Transverse colon (tissue), 4 donors: ENCODE data around the gene PROCA1. TPM values are rescaled to one million over a fixed set of nuclear protein-coding genes. Genes with fewer than 3 reads are reported as not detected.

Experiments used
- DNase-seq: peaks from one replicate; pipeline ENCODE4 v3.0.0-alpha.2; 2019
- H3K27ac ChIP-seq, 4 donors: fragments of 200-600 bp; sonication (generic); 2 replicates each; pipeline ENCODE4 v1.5.1; 2016 to 2018; ENCODE audit warnings: inconsistent platforms in 4 of 4
- H3K27me3 ChIP-seq: fragments of 200-600 bp; sonication (generic); 2 replicates; pipeline ENCODE4 v1.5.1; 2017; ENCODE audit warnings: inconsistent platforms
- H3K36me3 ChIP-seq, 4 donors: fragments of 200-600 bp; sonication (generic); 2 replicates each; pipeline ENCODE4 v1.5.1; 2017 to 2019; ENCODE audit warnings: inconsistent platforms in 4 of 4
- H3K4me1 ChIP-seq, 4 donors: fragments of 200-600 bp; sonication (generic); 2 replicates each; pipeline ENCODE4 v1.5.1; 2017 to 2020; ENCODE audit warnings: inconsistent platforms in 4 of 4
- H3K4me3 ChIP-seq, 4 donors: fragments of 200-600 bp; sonication (generic); 1 replicate in 1 of 4; 2 replicates in 3 of 4; pipeline versions ENCODE4 v1.5.1 to v1.6.1; 2017 to 2019; ENCODE audit warnings: inconsistent platforms in 4 of 4
- H3K9me3 ChIP-seq, 2 donors: fragments of 200-600 bp; sonication (generic); 2 replicates each; pipeline ENCODE4 v1.5.1; 2017 to 2019; ENCODE audit warnings: inconsistent platforms in 2 of 2
- CTCF ChIP-seq, 5 experiments: fragments of 200-600 bp in 3 of 5; fragments of 450-650 bp in 2 of 5; sonication (generic) in 3 of 5; IDR thresholded peaks; 1 replicate in 2 of 5; 2 replicates in 3 of 5; pipeline ENCODE4 v1.5.1; 2016 to 2017; ENCODE audit warnings: antibody characterized with exemption in 5 of 5, inconsistent platforms in 3 of 5, mild to moderate bottlenecking in 2 of 5, moderate library complexity in 1 of 5
- EP300 ChIP-seq: sonication (generic); formaldehyde crosslinking; IDR thresholded peaks from one replicate; pipeline ENCODE4 v1.6.1; 2017; ENCODE audit warnings: antibody characterized with exemption, low read depth
- POLR2A ChIP-seq: fragments of 450-650 bp; IDR thresholded peaks from one replicate; pipeline ENCODE4 v1.6.1; 2016; ENCODE audit warnings: antibody characterized with exemption, mild to moderate bottlenecking, moderate library complexity
- POLR2AphosphoS5 ChIP-seq, 3 donors: sonication (generic); formaldehyde crosslinking; IDR thresholded peaks; one replicate each; pipeline ENCODE4 v1.6.1; 2016; ENCODE audit warnings: antibody characterized with exemption in 3 of 3
- WGBS, 2 donors: methylation state at CpG; one replicate each; pipeline ENCODE4 v1.1.5; 2018; ENCODE audit warnings: low coverage in 1 of 2; 5-methylcytosine and 5-hydroxymethylcytosine counted together
- in situ Hi-C, 4 donors: fragments of 200-750 bp; cut with MboI; loops; one replicate each; pipeline versions ENCODE4 v1.15.0 to v1.15.1; 2017; ENCODE audit warnings: low sequenced_read_pairs in 3 of 4, low pct_ligation_motif_present in 1 of 4, low pct_unique_long_range_greater_than_20kb in 1 of 4
- intact Hi-C: fragments of 100-400 bp; cut with DNase I; formaldehyde crosslinking; loops from one replicate; pipeline ENCODE4 v1.15.1; 2023; ENCODE audit warnings: low total_unique reads
- total RNA-seq, 4 donors: library from RNA; depleted of rRNA; stranded (reverse); fragments of >200 nt; gene quantifications; one replicate each; pipeline ENCODE4 v1.1.0, GENCODE V29; 2016

Gene PROCA1
- total RNA-seq, 4 donors from 2014 or later: 0.96 to 2.9 (median 1.4) TPM; not detected in 1

- intact Hi-C loops: loop anchor here (2.0 kb wide), 1 partner anchor 21 kb away; the partner anchor contains the start of gene TLCD1
- Histone ChIP-seq H3K4me3 (no peak overlapping the region), H3K4me1 (peaks cover 17 to 67% (median 57%) of the 10 kb centered on the region in 4 donors)
Measured at GRCh38 chr17:28747801-28748750, 36.4 kb upstream of the PROCA1 start.

GRCh38 chr17:28747051-28747691 is 35.5 kb upstream of the PROCA1 start:
- Histone ChIP-seq H3K4me3 (peak overlapping the region in 2 of 4 donors; percentile 81 to 89), H3K36me3 (no peaks in the 10 kb centered on the region), H3K27ac (peak overlapping the region; percentile 98 to 99 (median 98)), H3K4me1 (peaks cover 17 to 74% (median 65%) of the 10 kb centered on the region in 4 donors), H3K9me3 (no peaks in the 10 kb centered on the region), H3K27me3 (no peaks in the 10 kb centered on the region)
- WGBS, 2 donors: 22% methylated on average over 4 of the region's 7 CpGs; no CpG with 5 or more reads in 1 of the 2 donors
- intact Hi-C loops: no loop called here
- in situ Hi-C loops: no loop called here
- DNase-seq: peak; percentile 78
- TF ChIP-seq POLR2A (peak; percentile 24), CTCF (IDR thresholded peaks at IDR 0.05) (peak in 1 of 5 experiments; percentile 23), POLR2AphosphoS5 (IDR thresholded peaks at IDR 0.05) (no peak), EP300 (no peak)

More at GRCh38 chr17:28747801-28748750, 36.4 kb upstream of the PROCA1 start:
- WGBS, 2 donors: 83% methylated on average over 18 of the region's 18 CpGs; no CpG with 5 or more reads in 1 of the 2 donors
- no peak for TF ChIP-seq POLR2A
- no peak for TF ChIP-seq POLR2AphosphoS5 (IDR thresholded peaks at IDR 0.05)
- TF ChIP-seq EP300: no peak
- TF ChIP-seq CTCF (IDR thresholded peaks at IDR 0.05): no peak
- no peaks in the 10 kb centered on the region for H3K36me3 ChIP-seq
- no peaks in the 10 kb centered on the region for H3K27me3 ChIP-seq
- H3K27ac ChIP-seq: peak overlapping the region; percentile 98 to 99 (median 98)
- no peak for DNase-seq
- no peaks in the 10 kb centered on the region for H3K9me3 ChIP-seq
- in situ Hi-C loops: no loop called here

- DNase-seq: peak; percentile 88
- Histone ChIP-seq H3K4me1 (peaks cover 17 to 77% (median 70%) of the 10 kb centered on the region in 4 donors), H3K9me3 (no peaks in the 10 kb centered on the region), H3K4me3 (peak overlapping the region in 2 of 4 donors; percentile 81 to 89), H3K27me3 (no peaks in the 10 kb centered on the region), H3K36me3 (no peaks in the 10 kb centered on the region), H3K27ac (peak overlapping the region; percentile 98 to 99 (median 98))
- 28% methylated on average over 5 of the region's 5 CpGs; no CpG with 5 or more reads in 1 of the 2 donors for WGBS, 2 donors
- intact Hi-C loops: no loop called here
- TF ChIP-seq POLR2AphosphoS5 (IDR thresholded peaks at IDR 0.05) (peak in 1 of 3 donors; percentile 43), EP300 (no peak), POLR2A (no peak), CTCF (IDR thresholded peaks at IDR 0.05) (no peak)
- in situ Hi-C loops: no loop called here
Measured at GRCh38 chr17:28746611-28747050, 34.9 kb upstream of the PROCA1 start.
